Uterus (tissue), 4 donors: ENCODE results near the gene KBTBD7. TPM values are rescaled to one million over a fixed set of nuclear protein-coding genes. Genes with fewer than 3 reads are reported as not detected.
A peak's percentile ranks its signal among the peaks of the same experiment; 100 is the strongest.

Source experiments
- DNase-seq, 2 donors: peaks; one replicate each; pipeline ENCODE4 v3.0.0-alpha.2; 2019 to 2020
- H3K27ac ChIP-seq, 2 donors: fragments of 200-600 bp; sonication (generic); 1 replicate in 1 of 2; 2 replicates in 1 of 2; pipeline ENCODE4 v1.5.1; 2016 to 2018
- H3K27me3 ChIP-seq, 2 donors: fragments of 200-600 bp; sonication (generic); one replicate each; pipeline ENCODE4 v1.5.1; 2018 to 2019; ENCODE audit warnings: control low read depth in 1 of 2
- H3K36me3 ChIP-seq, 2 donors: fragments of 200-600 bp; sonication (generic); one replicate each; pipeline ENCODE4 v1.5.1; 2019; ENCODE audit warnings: control low read depth in 1 of 2
- H3K4me1 ChIP-seq, 2 donors: fragments of 200-600 bp; sonication (generic); one replicate each; pipeline ENCODE4 v1.5.1; 2018 to 2019; ENCODE audit warnings: control low read depth in 1 of 2
- H3K4me3 ChIP-seq, 2 donors: fragments of 200-600 bp; sonication (generic); 1 replicate in 1 of 2; 2 replicates in 1 of 2; pipeline ENCODE4 v1.5.1; 2018 to 2019; ENCODE audit warnings: mild to moderate bottlenecking in 1 of 2
- H3K9me3 ChIP-seq, 2 donors: fragments of 200-600 bp; sonication (generic); one replicate each; pipeline ENCODE4 v1.5.1; 2019; ENCODE audit warnings: control low read depth in 1 of 2
- CTCF ChIP-seq, 4 experiments: fragments of 200-600 bp in 2 of 4; fragments of 450-650 bp in 2 of 4; sonication (generic) in 2 of 4; IDR thresholded peaks; one replicate each; pipeline ENCODE4 v1.5.1; 2016 to 2019; ENCODE audit warnings: antibody characterized with exemption in 4 of 4, mild to moderate bottlenecking in 2 of 4, moderate library complexity in 1 of 4
- POLR2A ChIP-seq, 2 donors: fragments of 450-650 bp; IDR thresholded peaks; one replicate each; pipeline ENCODE4 v1.6.1; 2016; ENCODE audit warnings: antibody characterized with exemption in 2 of 2, mild to moderate bottlenecking in 1 of 2, moderate library complexity in 1 of 2
- intact Hi-C: fragments of 100-400 bp; cut with DNase I; formaldehyde crosslinking; loops from one replicate; pipeline ENCODE4 v1.15.1; 2023; ENCODE audit warnings: low total_unique reads
- total RNA-seq, 4 donors: library from RNA; depleted of rRNA in 3 of 4; stranded (reverse); fragments of >200 nt in 3 of 4; gene quantifications; one replicate each; pipeline versions ENCODE4 v1.1.0 to v1.2.4, GENCODE V29; 2014 to 2023
- donor health status: DM: yes; HTN: yes; CAD: no.

KBTBD7 gene
- 10 to 100 TPM in 1 of 4 donors, 1 to 10 TPM in 3; 5.9 to 44.0 (median 8.8) TPM for total RNA-seq

- Histone ChIP-seq H3K4me1 (peaks cover 0 to 4% of the 10 kb centered on the region in 2 donors), H3K4me3 (peak within 1 kb of the TSS; percentile 60 to 81), H3K9me3 (no peaks in the 10 kb centered on the region), H3K36me3 (no peaks in the 10 kb centered on the region), H3K27ac (peak within 1 kb of the TSS; percentile 84 to 89), H3K27me3 (no peaks in the 10 kb centered on the region)
- DNase-seq, result peak; percentile 94 to 96
- intact Hi-C loops, result loop anchor here (10.0 kb wide), 1 partner anchor 59 kb away; the partner anchor contains the start of gene KBTBD6
- TF ChIP-seq CTCF (IDR thresholded peaks at IDR 0.05) (peak in 1 of 4 experiments; percentile 31), POLR2A (IDR thresholded peaks at IDR 0.05) (peak; percentile 71 to 74)
These were observed at the start of gene KBTBD7 for GRCh38 chr13:41193919-41194824. TSS of gene KBTBD7 (minus strand) at chr13:41194569. CDS start at chr13:41194257, 312 bp downstream.

- no peaks in the 10 kb centered on the region for H3K9me3 ChIP-seq
- no peak overlapping the region for H3K4me3 ChIP-seq
- no peak overlapping the region for H3K27ac ChIP-seq
- intact Hi-C loops, result no loop called here
- no peaks in the 10 kb centered on the region for H3K36me3 ChIP-seq
- no peaks in the 10 kb centered on the region for H3K27me3 ChIP-seq
- DNase-seq, result no peak
- TF ChIP-seq CTCF (IDR thresholded peaks at IDR 0.05), result no peak
- H3K4me1 ChIP-seq, result no peaks in the 10 kb centered on the region
These were observed 47.3 kb upstream of the KBTBD7 start for GRCh38 chr13:41241626-41242025.

GRCh38 chr13:41236369-41236768 lies 42.0 kb upstream of the KBTBD7 start:
- intact Hi-C loops, result no loop called here
- Histone ChIP-seq H3K4me1 (no peaks in the 10 kb centered on the region), H3K27me3 (no peaks in the 10 kb centered on the region), H3K9me3 (no peaks in the 10 kb centered on the region), H3K4me3 (no peak overlapping the region), H3K36me3 (no peaks in the 10 kb centered on the region), H3K27ac (no peak overlapping the region)
- TF ChIP-seq POLR2A (IDR thresholded peaks at IDR 0.05) (no peak), CTCF (IDR thresholded peaks at IDR 0.05) (no peak)
- DNase-seq, result no peak

- no peaks in the 10 kb centered on the region for H3K27me3 ChIP-seq
- TF ChIP-seq POLR2A (IDR thresholded peaks at IDR 0.05) (no peak), CTCF (IDR thresholded peaks at IDR 0.05) (no peak)
- H3K4me1 ChIP-seq, result no peaks in the 10 kb centered on the region
- no peak overlapping the region for H3K4me3 ChIP-seq
- H3K36me3 ChIP-seq, result no peaks in the 10 kb centered on the region
- no peak overlapping the region for H3K27ac ChIP-seq
- intact Hi-C loops, result no loop called here
- DNase-seq, result no peak
- no peaks in the 10 kb centered on the region for H3K9me3 ChIP-seq
These were observed 38.5 kb upstream of the KBTBD7 start for GRCh38 chr13:41232578-41233480.
